HuH-7 (cell line): ENCODE data around the gene SMIM41.

Experiments used
- DNase-seq: peaks from one replicate; pipeline ENCODE4 v3.0.0; 2011; ENCODE audit warnings: low spot score

The SMIM41 gene

GRCh38 chr12:52050758-52051541, 28.6 kb upstream of the SMIM41 start, which contains the start of gene NR4A1:
Gene NR4A1 (plus strand): TSS chr12:52051442. CDS start chr12:52054329, 2,887 bp downstream.
- peak; percentile 95 for DNase-seq

GRCh38 chr12:52052468-52053186, 26.9 kb upstream of the SMIM41 start:
- no peak for DNase-seq

- DNase-seq = no peak
Measured at GRCh38 chr12:52053536-52054209, 25.8 kb upstream of the SMIM41 start.

- DNase-seq = no peak
Measured at GRCh38 chr12:52054231-52054832, 25.2 kb upstream of the SMIM41 start.

- DNase-seq = no peak
Measured at GRCh38 chr12:52054833-52055730, 24.4 kb upstream of the SMIM41 start.

GRCh38 chr12:52055731-52056711, 23.5 kb upstream of the SMIM41 start:
- DNase-seq = no peak

GRCh38 chr12:52056801-52057637, 22.5 kb upstream of the SMIM41 start:
- DNase-seq = no peak

- no peak for DNase-seq
Measured at GRCh38 chr12:52057638-52058576, 21.6 kb upstream of the SMIM41 start.

GRCh38 chr12:52058631-52059361, 20.7 kb upstream of the SMIM41 start:
- DNase-seq = no peak

GRCh38 chr12:52059582-52060497, 19.7 kb upstream of the SMIM41 start:
- no peak for DNase-seq

- DNase-seq = no peak
Measured at GRCh38 chr12:52060498-52061177, 18.9 kb upstream of the SMIM41 start.

GRCh38 chr12:52061470-52062166, 17.9 kb upstream of the SMIM41 start:
- DNase-seq = peak; percentile 58

GRCh38 chr12:52062167-52063081, 17.1 kb upstream of the SMIM41 start:
- DNase-seq = no peak
